Keratinocyte (primary cell): ENCODE results near the gene COQ8A. TPM values are rescaled to one million over a fixed set of nuclear protein-coding genes. Genes with fewer than 3 reads are reported as not detected.

Experiments
- DNase-seq: peaks from one replicate; pipeline ENCODE4 v3.0.0-alpha.2; 2011; ENCODE audit warnings: low read depth, missing footprints, low spot score
- FAIRE-seq: peaks from 2 replicates; lab custom pipeline; 2011; peaks lifted over from hg19 to GRCh38; lab: Jason Lieb, UNC
- H2AFZ ChIP-seq: 2 replicates; pipeline ENCODE4 v1.6.0; 2012; ENCODE audit warnings: low read length, control low read depth, inconsistent platforms; ENCODE audit not compliant: control insufficient read depth
- H3K27ac ChIP-seq: 2 replicates; pipeline ENCODE4 v1.5.1; 2011; ENCODE audit warnings: low read length; ENCODE audit not compliant: control insufficient read depth, insufficient read depth
- H3K27me3 ChIP-seq: 3 replicates; pipeline ENCODE4 v1.6.0; 2011; ENCODE audit warnings: low read length; ENCODE audit not compliant: control insufficient read depth, insufficient read depth; ENCODE audit errors: extremely low read depth
- H3K36me3 ChIP-seq, 2 experiments: 2 replicates in 1 of 2; 3 replicates in 1 of 2; pipeline ENCODE4 v1.5.1; 2011; ENCODE audit warnings: low read length in 2 of 2, mild to moderate bottlenecking in 1 of 2; ENCODE audit not compliant: control insufficient read depth in 2 of 2, insufficient read depth in 2 of 2; ENCODE audit errors: extremely low read depth in 1 of 2
- H3K4me1 ChIP-seq: 3 replicates; pipeline ENCODE4 v1.5.1; 2011; ENCODE audit warnings: low read length; ENCODE audit not compliant: control insufficient read depth, insufficient read depth; ENCODE audit errors: extremely low read depth
- H3K4me2 ChIP-seq: 3 replicates; pipeline ENCODE4 v1.6.0; 2011; ENCODE audit warnings: low read depth, low read length; ENCODE audit not compliant: control insufficient read depth, insufficient read depth; ENCODE audit errors: extremely low read depth
- H3K4me3 ChIP-seq, 3 experiments: fragments of 200-600 bp in 1 of 3; sonication (generic) in 1 of 3; 2 replicates in 2 of 3; 3 replicates in 1 of 3; pipeline ENCODE4 v1.5.1; 2011 to 2016; ENCODE audit warnings: low read length in 3 of 3, mild to moderate bottlenecking in 3 of 3, control low read depth in 2 of 3, inconsistent platforms in 1 of 3, low read depth in 1 of 3, mixed read lengths in 1 of 3, mixed run types in 1 of 3, moderate library complexity in 1 of 3; ENCODE audit not compliant: control insufficient read depth in 2 of 3, insufficient read depth in 2 of 3; ENCODE audit errors: extremely low read depth in 1 of 3
- H3K79me2 ChIP-seq: 2 replicates; pipeline ENCODE4 v1.6.0; 2012; ENCODE audit warnings: low read length; ENCODE audit not compliant: control insufficient read depth, insufficient read depth
- H3K9ac ChIP-seq: 3 replicates; pipeline ENCODE4 v1.6.0; 2011; ENCODE audit warnings: low read length; ENCODE audit not compliant: control insufficient read depth, insufficient read depth; ENCODE audit errors: extremely low read depth
- H3K9me1 ChIP-seq: 3 replicates; pipeline ENCODE4 v1.6.0; 2011; ENCODE audit warnings: low read length; ENCODE audit not compliant: control insufficient read depth, insufficient read depth; ENCODE audit errors: extremely low read depth
- H3K9me3 ChIP-seq: 2 replicates; pipeline ENCODE4 v1.5.1; 2012; ENCODE audit warnings: low read depth, low read length; ENCODE audit not compliant: control insufficient read depth
- H4K20me1 ChIP-seq: 3 replicates; pipeline ENCODE4 v1.6.0; 2011; ENCODE audit warnings: low read length; ENCODE audit not compliant: control insufficient read depth, insufficient read depth; ENCODE audit errors: extremely low read depth
- EZH2 ChIP-seq: IDR thresholded peaks from one replicate; pipeline ENCODE4 v1.6.1; 2012; ENCODE audit warnings: inconsistent platforms, mild to moderate bottlenecking, low read length, moderate library complexity
- dilution Hi-C: fragments of 300-500 bp; cut with MboI; formaldehyde crosslinking; loops from one replicate; pipeline ENCODE4 v1.7.0; 2020; ENCODE audit warnings: low sequenced_read_pairs; ENCODE audit not compliant: extremely low pct_ligation_motif_present
- polyA plus RNA-seq, 5 experiments: library from polyadenylated mRNA; depleted of rRNA in 3 of 5; stranded (reverse) in 3 of 5; stranded (forward) in 1 of 5; unstranded in 1 of 5; fragments of >200 nt; gene quantifications; 1 replicate in 1 of 5; 2 replicates in 3 of 5; 3 replicates in 1 of 5; pipeline versions ENCODE4 v1.2.1 to v1.2.3, GENCODE V29; 2011 to 2012; ENCODE audit warnings: missing spikeins in 2 of 5, low read depth in 1 of 5, low replicate concordance in 1 of 5
- TF ChIP-seq, protein P1 (sequence below), 3 experiments: IDR thresholded peaks in 1 of 3; conservative IDR thresholded peaks in 1 of 3; optimal IDR thresholded peaks in 1 of 3; 2 replicates in 2 of 3; 3 replicates in 1 of 3; pipeline versions ENCODE3 to v1.5.1; 2011; ENCODE audit warnings: low read length in 3 of 3, mild to moderate bottlenecking in 3 of 3, moderate library complexity in 2 of 3, control low read depth in 1 of 3, inconsistent platforms in 1 of 3; ENCODE audit not compliant: insufficient read depth in 2 of 3; ENCODE audit errors: extremely low read depth in 1 of 3

The COQ8A gene
- polyA plus RNA-seq, 1 donor (not counting 4 experiments of a cell fraction or from before 2014, with no cell fraction given) = 3.8 TPM

DNA sequence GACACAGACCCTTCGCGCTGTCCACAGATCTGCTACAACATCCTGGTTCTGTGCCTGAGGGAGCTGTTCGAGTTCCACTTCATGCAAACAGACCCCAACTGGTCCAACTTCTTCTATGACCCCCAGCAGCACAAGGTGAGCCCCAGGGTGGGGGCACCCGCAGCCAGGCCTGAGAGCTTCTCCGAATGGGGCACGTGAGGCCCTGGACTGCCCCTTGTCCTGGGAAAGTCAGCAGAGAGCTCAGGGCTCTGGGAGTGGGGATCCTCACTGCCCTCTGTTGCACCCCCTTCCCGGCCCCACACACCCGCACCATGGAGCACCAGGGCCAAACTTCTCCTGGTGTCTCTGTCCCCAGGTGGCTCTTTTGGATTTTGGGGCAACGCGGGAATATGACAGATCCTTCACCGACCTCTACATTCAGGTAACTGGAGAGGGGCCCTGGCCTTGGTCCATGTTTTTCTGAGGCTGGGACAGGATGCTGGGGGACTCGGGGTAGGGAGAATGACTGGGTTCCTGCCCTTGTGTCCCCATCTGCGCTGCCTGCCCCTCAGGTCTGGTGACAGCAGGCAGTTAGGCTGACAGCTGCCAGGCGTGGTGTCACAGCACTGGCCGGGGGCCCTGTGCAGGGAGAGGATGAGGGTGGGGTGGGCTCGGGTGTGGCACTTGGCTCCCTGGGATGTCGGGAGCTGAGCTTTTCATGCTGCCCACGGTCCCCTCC is 44.6 kb downstream of the COQ8A start:
- Histone ChIP-seq H3K36me3 (peaks cover 0 to 2% of the 10 kb centered on the region in 2 experiments), H3K27ac (no peak overlapping the region), H3K4me2 (no peak overlapping the region), H3K79me2 (no peaks in the 10 kb centered on the region), H3K4me1 (no peaks in the 10 kb centered on the region), H4K20me1 (no peaks in the 10 kb centered on the region), H3K9me1 (no peaks in the 10 kb centered on the region), H3K9me3 (no peaks in the 10 kb centered on the region), H3K27me3 (no peaks in the 10 kb centered on the region), H3K9ac (no peak overlapping the region), H3K4me3 (no peak overlapping the region), H2AFZ (no peak overlapping the region)
- TF ChIP-seq EZH2 = no peak
- TF ChIP-seq, protein P1, sequence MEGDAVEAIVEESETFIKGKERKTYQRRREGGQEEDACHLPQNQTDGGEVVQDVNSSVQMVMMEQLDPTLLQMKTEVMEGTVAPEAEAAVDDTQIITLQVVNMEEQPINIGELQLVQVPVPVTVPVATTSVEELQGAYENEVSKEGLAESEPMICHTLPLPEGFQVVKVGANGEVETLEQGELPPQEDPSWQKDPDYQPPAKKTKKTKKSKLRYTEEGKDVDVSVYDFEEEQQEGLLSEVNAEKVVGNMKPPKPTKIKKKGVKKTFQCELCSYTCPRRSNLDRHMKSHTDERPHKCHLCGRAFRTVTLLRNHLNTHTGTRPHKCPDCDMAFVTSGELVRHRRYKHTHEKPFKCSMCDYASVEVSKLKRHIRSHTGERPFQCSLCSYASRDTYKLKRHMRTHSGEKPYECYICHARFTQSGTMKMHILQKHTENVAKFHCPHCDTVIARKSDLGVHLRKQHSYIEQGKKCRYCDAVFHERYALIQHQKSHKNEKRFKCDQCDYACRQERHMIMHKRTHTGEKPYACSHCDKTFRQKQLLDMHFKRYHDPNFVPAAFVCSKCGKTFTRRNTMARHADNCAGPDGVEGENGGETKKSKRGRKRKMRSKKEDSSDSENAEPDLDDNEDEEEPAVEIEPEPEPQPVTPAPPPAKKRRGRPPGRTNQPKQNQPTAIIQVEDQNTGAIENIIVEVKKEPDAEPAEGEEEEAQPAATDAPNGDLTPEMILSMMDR (optimal IDR thresholded peaks at IDR 0.05 in 1 of 3, IDR thresholded peaks at IDR 0.05 in 1 of 3, conservative IDR thresholded peaks at IDR 0.05 in 1 of 3; ENCODE audit: extremely low read depth in 1 of 3, insufficient read depth in 2 of 3, low read length in 3 of 3) = no peak
- DNase-seq (no peak), FAIRE-seq (no peak)
- dilution Hi-C loops = no loop called here

DNA sequence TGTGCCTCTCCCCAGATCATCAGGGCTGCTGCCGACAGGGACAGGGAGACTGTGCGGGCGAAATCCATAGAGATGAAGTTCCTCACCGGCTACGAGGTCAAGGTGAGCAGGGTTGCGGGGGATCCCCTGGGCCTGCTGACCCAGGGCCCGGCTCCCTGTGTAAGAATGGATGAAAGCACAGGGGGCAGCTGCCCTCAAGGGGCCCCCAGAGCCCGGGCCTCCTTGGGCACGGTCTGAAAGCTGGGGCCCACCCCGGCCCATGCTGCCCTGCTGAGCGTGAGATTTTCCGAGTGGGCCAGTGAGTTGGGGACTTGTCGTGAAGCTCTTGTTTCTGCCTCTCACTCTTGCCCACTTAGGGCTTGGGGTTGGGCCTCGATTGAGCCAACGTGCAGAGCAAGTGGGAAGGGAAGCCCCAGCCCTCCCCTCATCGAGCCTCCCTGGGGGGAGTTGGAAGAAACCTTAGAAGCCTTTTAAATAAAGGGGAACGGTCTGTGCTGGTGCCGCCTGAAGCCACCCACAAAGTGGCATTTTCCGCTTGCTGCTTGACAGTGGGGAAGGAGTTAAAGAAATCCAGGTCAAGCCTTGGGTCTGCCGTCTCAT is 45.2 kb downstream of the COQ8A start:
- Histone ChIP-seq H3K27ac (no peak overlapping the region), H3K4me3 (no peak overlapping the region), H3K4me1 (no peaks in the 10 kb centered on the region), H2AFZ (no peak overlapping the region), H3K4me2 (no peak overlapping the region), H4K20me1 (no peaks in the 10 kb centered on the region), H3K79me2 (no peaks in the 10 kb centered on the region), H3K9me1 (no peaks in the 10 kb centered on the region), H3K9ac (no peak overlapping the region), H3K27me3 (no peaks in the 10 kb centered on the region), H3K9me3 (no peaks in the 10 kb centered on the region), H3K36me3 (peaks cover 0 to 3% of the 10 kb centered on the region in 2 experiments)
- TF ChIP-seq, protein P1 (optimal IDR thresholded peaks at IDR 0.05 in 1 of 3, IDR thresholded peaks at IDR 0.05 in 1 of 3, conservative IDR thresholded peaks at IDR 0.05 in 1 of 3; ENCODE audit: extremely low read depth in 1 of 3, insufficient read depth in 2 of 3, low read length in 3 of 3) = no peak
- TF ChIP-seq EZH2 = no peak
- no peak for DNase-seq
- no peak for FAIRE-seq
- dilution Hi-C loops = no loop called here
